Ascending aorta (tissue), 2 donors: ENCODE data around the gene TFCP2L1. TPM values are rescaled to one million over a fixed set of nuclear protein-coding genes. Genes with fewer than 3 reads are reported as not detected.

Source experiments
- DNase-seq, 2 donors: peaks; one replicate each; pipeline ENCODE4 v3.0.0-alpha.2; 2019; ENCODE audit warnings: low spot score in 2 of 2
- H3K27ac ChIP-seq, 2 donors: fragments of 200-600 bp; sonication (generic); one replicate each; pipeline ENCODE4 v1.5.1; 2016 to 2017; ENCODE audit warnings: mild to moderate bottlenecking in 1 of 2
- H3K27me3 ChIP-seq: fragments of 200-600 bp; sonication (generic); one replicate; pipeline ENCODE4 v1.5.1; 2017
- H3K36me3 ChIP-seq, 2 donors: fragments of 200-600 bp; sonication (generic); one replicate each; pipeline ENCODE4 v1.5.1; 2016
- H3K4me1 ChIP-seq, 2 donors: fragments of 200-600 bp; sonication (generic); one replicate each; pipeline ENCODE4 v1.5.1; 2016 to 2017; ENCODE audit warnings: mild to moderate bottlenecking in 1 of 2
- H3K4me3 ChIP-seq, 2 donors: fragments of 200-600 bp; sonication (generic); one replicate each; pipeline ENCODE4 v1.5.1; 2016 to 2017; ENCODE audit warnings: mild to moderate bottlenecking in 1 of 2
- H3K9me3 ChIP-seq, 2 donors: fragments of 200-600 bp; sonication (generic); one replicate each; pipeline ENCODE4 v1.5.1; 2016
- intact Hi-C: fragments of 100-400 bp; cut with DNase I; formaldehyde crosslinking; loops from one replicate; pipeline ENCODE4 v1.15.1; 2023
- total RNA-seq: library from RNA; depleted of rRNA; stranded (reverse); fragments of >200 nt; gene quantifications from one replicate; pipeline ENCODE4 v1.1.0, GENCODE V29; 2016
- TF ChIP-seq, protein P1 (sequence below), 3 experiments: fragments of 200-600 bp in 2 of 3; fragments of 450-650 bp in 1 of 3; sonication (generic) in 2 of 3; IDR thresholded peaks; one replicate each; pipeline ENCODE4 v1.5.1; 2016 to 2019; ENCODE audit warnings: antibody characterized with exemption in 3 of 3, mild to moderate bottlenecking in 1 of 3, moderate library complexity in 1 of 3

TFCP2L1 gene
- total RNA-seq, 1 donor from 2014 or later: 5.5 TPM

DNA sequence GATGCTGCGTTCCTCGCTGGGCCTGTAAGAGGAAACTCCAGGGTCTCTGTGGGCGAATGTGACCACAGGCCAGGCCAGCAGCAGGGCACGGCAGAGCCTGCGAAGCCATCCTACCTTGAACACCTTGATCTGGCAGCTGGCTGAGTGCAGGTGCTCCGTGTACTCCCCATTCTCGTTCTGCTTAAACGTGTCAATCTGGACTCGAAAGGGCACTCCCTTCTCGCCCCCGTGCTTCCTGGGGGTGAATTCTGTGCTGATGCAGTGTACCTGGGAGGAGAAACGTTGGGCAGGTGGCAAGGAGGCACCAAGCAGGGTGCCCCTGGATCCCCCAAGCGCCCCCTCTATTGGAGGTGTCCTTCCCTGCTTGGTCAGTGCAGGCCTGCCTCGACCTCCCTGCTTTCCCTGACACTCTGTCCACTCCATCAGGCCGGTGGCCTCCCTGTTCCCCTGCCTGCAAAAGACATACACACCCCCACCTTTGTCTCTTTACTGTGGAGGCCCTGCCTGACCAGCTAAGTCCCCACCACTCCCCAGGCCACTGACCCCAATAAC is 38.2 kb downstream of the TFCP2L1 start:
- DNase-seq: no peak
- Histone ChIP-seq H3K27ac (no peak overlapping the region), H3K36me3 (no peaks in the 10 kb centered on the region), H3K9me3 (no peaks in the 10 kb centered on the region), H3K4me1 (no peaks in the 10 kb centered on the region), H3K27me3 (no peaks in the 10 kb centered on the region), H3K4me3 (no peak overlapping the region)
- TF ChIP-seq, protein P1, sequence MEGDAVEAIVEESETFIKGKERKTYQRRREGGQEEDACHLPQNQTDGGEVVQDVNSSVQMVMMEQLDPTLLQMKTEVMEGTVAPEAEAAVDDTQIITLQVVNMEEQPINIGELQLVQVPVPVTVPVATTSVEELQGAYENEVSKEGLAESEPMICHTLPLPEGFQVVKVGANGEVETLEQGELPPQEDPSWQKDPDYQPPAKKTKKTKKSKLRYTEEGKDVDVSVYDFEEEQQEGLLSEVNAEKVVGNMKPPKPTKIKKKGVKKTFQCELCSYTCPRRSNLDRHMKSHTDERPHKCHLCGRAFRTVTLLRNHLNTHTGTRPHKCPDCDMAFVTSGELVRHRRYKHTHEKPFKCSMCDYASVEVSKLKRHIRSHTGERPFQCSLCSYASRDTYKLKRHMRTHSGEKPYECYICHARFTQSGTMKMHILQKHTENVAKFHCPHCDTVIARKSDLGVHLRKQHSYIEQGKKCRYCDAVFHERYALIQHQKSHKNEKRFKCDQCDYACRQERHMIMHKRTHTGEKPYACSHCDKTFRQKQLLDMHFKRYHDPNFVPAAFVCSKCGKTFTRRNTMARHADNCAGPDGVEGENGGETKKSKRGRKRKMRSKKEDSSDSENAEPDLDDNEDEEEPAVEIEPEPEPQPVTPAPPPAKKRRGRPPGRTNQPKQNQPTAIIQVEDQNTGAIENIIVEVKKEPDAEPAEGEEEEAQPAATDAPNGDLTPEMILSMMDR (IDR thresholded peaks at IDR 0.05): no peak
- intact Hi-C loops: no loop called here

DNA sequence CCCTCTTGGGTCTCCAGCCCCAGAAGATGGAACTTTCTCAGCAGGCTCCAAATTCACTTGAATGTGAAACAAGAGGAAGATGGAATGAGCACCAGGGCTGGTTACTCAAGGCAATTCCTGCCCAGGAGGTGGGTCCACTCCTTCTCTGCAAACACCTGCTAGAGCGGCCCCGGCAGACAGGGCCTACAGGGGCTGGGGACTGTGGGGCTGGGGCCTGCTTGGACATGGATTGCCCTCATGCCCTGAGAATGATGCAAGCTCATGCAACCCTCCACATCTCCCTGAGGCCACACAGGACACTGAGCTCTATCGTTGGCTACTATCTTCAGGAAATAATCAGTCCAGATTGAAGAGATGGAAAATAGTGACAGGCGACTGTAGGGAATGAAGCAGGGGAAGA is 39.1 kb downstream of the TFCP2L1 start:
- no peak overlapping the region for H3K27ac ChIP-seq
- no peaks in the 10 kb centered on the region for H3K4me1 ChIP-seq
- intact Hi-C loops: no loop called here
- H3K4me3 ChIP-seq: no peak overlapping the region
- no peaks in the 10 kb centered on the region for H3K27me3 ChIP-seq
- DNase-seq: no peak
- TF ChIP-seq, protein P1 (IDR thresholded peaks at IDR 0.05): no peak
- H3K36me3 ChIP-seq: no peaks in the 10 kb centered on the region
- no peaks in the 10 kb centered on the region for H3K9me3 ChIP-seq

DNA sequence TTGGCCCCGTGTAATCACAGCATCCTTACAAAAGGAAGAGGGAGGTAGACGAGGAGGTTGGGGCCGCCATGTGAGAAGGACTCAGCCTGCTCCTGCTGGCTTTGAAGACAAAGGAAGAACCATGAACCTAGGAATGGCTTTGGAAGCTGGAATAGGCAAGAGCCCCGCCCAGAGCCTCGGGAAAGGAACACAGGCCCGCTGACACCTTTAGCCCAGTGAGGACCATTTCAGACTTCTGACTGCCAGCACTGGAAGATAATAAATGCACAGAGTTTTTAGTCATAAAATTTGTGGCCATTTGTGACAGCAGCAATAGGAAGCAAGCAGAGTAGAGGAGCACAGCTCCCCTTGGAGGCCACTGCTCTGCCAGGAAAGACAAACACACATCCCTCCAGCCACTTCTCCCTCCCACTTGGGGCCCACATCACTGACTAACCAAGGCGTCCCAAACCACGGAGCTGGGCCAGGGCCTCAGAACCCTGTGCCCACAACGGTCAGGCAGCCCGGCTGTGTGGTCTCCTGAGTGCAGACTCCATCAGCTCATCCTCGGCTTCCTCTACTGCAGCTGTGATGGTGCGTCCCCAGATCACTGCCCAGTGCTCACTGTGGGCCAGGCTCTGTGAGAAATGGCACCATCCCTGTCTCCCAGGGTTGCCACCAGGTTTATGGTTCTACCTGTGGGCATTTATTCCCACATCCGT is 39.7 kb downstream of the TFCP2L1 start:
- Histone ChIP-seq H3K4me1 (no peaks in the 10 kb centered on the region), H3K36me3 (no peaks in the 10 kb centered on the region), H3K27me3 (no peaks in the 10 kb centered on the region), H3K4me3 (no peak overlapping the region), H3K27ac (no peak overlapping the region), H3K9me3 (no peaks in the 10 kb centered on the region)
- intact Hi-C loops: no loop called here
- TF ChIP-seq, protein P1 (IDR thresholded peaks at IDR 0.05): no peak
- DNase-seq: no peak

DNA sequence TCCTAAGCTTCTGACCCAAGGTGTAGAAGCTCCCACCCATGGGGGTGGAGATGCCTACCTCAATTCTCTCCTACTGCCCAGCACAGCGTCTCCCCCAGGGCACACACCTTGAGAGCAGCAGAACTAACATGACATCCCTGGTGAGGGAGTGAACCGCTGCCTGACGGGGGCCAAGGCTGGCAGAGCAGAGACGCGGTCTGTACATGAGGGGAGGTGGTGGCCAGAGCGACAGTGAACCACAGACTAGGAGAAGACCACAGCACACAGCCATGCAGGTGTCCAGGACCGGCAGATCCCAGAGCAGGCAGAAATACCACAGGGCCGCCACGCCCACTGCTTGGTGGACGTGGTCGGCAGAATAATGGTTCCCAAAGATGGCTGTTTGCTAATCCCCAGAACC is 40.4 kb downstream of the TFCP2L1 start:
- Histone ChIP-seq H3K4me3 (no peak overlapping the region), H3K9me3 (no peaks in the 10 kb centered on the region), H3K36me3 (no peaks in the 10 kb centered on the region), H3K27ac (no peak overlapping the region), H3K4me1 (no peaks in the 10 kb centered on the region), H3K27me3 (no peaks in the 10 kb centered on the region)
- intact Hi-C loops: no loop called here
- TF ChIP-seq, protein P1 (IDR thresholded peaks at IDR 0.05): no peak
- DNase-seq: no peak

GRCh38 chr2:121243821-121244460 is 41.1 kb downstream of the TFCP2L1 start:
- intact Hi-C loops: no loop called here
- H3K9me3 ChIP-seq: no peaks in the 10 kb centered on the region
- H3K36me3 ChIP-seq: no peaks in the 10 kb centered on the region
- no peak for DNase-seq
- no peak overlapping the region for H3K27ac ChIP-seq
- no peaks in the 10 kb centered on the region for H3K27me3 ChIP-seq
- H3K4me3 ChIP-seq: no peak overlapping the region
- TF ChIP-seq, protein P1 (IDR thresholded peaks at IDR 0.05): no peak
- no peaks in the 10 kb centered on the region for H3K4me1 ChIP-seq
